GM19193 (cell line): ENCODE data around the gene DFFB.

Experiments
- POLR2A ChIP-seq: IDR thresholded peaks from 4 replicates; pipeline ENCODE4 v1.6.1; 2011; ENCODE audit not compliant: insufficient read depth, insufficient read length; ENCODE audit errors: extremely low read depth

The DFFB gene

DNA sequence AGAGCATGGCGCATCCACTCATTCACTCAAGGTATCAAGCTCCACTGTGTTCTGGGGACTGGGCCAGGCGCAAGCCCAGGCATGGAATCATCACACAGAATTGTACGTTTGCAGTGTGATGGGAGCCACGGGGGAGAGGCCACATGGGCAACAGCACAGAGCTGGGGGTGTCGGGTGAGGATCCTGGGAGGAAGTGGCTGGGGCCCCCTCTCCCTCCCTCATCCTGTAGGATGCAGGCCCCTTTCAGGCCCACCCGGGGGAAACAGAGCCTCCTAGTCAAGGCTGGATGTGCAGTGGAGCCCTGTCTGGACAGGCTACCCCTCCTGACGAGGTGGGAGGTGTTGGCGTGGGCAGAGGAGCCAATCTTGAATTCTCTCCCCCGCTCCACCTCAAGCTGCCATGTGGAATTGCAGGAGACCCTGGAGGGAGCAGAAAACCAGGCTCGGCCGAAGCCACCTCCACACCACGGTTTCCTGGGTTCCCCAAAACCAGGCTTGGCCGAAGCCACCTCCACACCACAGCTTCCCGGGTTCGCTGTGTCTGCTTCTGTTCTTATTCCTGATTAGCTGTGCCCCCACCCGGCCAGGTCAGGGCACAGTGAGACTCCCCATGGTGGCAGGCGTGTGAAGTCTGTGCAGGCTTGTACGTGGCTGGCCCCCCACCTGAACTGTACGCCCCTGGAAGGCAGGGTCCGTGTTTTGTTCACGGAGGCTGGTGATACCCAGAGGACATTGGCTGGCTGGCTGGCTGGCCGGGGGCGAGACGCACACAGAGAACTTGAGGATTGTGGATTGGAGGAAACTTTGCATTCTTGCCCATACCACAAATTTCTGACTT lies 46.9 kb downstream of the DFFB start:
- TF ChIP-seq POLR2A: no peak

DNA sequence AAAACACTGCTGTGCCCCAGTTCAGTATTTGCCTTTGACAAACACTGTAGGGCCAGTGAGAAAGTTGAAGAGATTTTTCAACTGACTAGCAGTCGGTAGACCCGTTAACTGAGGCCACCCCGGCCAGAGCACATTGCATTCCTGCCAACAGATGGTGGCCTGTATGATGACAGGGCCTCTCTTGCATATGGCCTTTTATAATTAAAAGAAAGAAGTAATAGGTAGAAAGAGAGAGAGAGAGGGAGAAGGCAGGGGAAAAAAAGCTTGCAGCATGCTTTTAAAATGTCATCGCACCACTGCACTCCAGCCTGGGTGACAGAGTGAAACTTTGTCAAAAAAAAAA lies 47.5 kb downstream of the DFFB start:
- no peak for TF ChIP-seq POLR2A

DNA sequence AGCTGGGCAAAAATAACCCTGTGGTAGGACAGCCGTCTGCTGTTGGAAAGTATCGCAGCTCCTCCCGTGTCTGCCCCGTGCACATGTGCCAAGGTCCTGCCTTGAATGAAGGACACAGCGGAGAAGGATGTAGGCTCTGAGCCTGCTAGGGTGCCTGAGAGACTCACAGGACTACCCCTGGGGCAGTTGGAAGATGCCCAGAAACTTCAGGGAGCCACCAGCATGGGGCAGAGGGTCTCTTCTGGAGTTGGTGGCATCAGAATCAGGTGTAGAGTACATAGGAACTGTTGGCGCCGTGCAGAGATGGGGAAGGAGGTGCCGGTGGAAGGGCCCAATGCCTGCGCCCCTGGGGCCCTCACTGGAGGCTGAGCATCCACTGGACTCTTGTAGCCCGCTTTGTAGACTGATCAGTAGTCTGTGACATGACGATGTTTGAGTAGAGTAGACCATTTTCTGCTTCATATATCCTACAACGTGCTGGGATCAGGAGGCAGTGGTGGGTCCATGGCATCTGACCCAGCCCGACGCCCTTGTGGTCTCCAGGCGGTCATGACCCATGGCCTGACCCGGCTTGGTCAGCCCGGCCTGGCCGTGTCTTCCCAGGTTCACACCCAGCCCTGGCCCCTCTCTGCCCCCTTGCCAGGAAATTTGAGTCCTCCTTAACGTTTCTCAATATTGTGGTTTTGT lies 48.1 kb downstream of the DFFB start:
- TF ChIP-seq POLR2A: no peak

DNA sequence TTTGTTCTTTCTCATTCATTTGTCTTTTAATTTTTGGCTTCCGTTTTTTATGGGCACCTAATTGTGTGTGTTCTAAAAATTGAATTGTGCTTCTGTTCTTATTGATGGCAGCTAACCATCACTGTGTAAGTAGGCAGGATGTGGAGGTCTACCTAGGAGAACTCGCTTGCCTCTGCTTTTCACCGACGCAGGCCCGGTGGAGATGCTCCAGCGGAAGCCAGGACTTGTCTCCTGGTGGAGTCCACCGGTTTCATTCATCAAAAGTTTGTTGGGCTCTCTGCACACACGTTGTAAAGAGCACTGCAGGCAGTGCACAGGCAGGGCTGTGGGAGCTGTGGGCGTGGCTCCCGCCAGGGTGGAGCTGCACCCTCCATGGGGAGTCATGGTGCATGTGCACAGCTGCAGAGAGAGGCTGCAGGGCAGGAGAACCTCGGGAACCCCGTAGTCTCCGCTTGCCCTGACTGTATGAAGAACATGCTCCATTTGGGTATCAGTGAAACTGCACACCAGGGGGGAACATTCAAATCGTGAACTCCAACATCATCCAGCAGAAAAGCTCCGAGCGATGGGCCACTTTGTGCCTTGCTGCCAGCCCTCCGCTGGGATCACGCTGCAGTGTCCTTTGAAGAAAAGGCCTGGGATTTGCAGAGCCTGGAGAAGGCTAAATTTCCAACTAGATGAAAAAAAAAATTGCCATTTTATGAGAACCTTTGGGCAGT lies 48.8 kb downstream of the DFFB start:
- no peak for TF ChIP-seq POLR2A

DNA sequence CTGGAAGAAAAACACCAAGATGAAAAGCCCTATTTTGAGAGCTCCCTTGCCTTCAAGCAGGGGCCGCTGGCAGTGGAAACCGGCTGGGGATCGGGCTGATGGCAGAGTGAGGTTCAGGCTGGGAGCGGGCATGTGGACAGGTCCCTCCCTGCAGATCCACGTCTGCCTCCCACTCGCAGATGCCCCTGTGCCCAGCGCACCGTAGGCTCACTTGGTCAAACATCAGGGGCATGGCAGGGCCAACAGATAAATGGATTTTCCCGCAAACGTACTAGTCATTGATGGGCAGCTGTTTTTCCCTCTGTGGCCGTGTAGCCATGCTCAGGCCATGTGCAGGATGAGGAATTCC lies 49.4 kb downstream of the DFFB start:
- no peak for TF ChIP-seq POLR2A

GRCh38 chr1:3907031-3907534 lies 49.8 kb downstream of the DFFB start:
- no peak for TF ChIP-seq POLR2A

DNA sequence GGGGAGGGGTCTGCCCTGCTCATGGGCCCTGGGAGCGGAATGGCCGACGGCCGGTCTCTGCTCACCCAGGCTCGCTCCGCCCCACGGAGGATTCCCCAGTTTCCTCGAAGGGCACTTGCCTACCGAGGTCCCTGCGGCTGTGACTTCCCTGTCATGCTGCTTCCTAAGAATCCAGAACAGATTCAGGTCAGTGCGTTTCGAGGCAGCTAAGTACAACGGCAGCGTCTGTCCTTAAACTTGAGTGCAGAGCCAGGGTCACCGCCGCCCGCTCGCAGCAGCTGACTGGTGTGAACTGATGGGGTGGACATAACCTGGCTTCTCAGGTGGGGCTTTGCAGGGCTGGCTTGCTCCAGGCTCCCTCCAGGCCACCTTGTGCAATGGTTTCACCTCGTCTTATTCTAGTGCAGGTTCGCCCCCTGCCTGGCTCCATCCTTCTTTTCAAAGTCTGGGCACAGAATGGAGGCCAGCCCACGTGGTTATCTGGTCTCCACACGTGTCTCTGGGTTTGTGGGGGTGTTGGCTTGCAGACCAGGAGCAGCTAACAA lies 50.4 kb downstream of the DFFB start:
- TF ChIP-seq POLR2A: no peak

- no peak for TF ChIP-seq POLR2A
These were observed 51.7 kb downstream of the DFFB start for GRCh38 chr1:3908886-3909517.

DNA sequence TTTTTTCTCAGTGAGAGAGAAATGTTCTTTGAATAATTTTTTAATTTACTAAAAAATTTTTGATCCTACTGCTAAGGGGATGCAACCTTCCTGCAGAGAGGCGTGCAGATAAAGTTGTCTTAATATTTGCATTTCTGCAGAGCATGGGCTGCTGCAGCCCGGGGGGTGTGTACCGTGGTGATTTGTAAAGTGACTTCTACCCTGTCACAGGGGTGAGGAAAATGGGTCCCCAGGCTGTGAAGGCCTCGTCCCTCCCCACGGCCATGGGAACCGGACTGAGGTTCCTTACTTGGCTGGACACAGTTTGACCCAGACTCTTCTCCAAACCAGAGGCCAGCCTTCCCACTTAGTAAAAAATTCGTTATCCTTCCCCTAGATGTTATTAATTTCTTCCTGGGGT lies 52.3 kb downstream of the DFFB start:
- TF ChIP-seq POLR2A: no peak

DNA sequence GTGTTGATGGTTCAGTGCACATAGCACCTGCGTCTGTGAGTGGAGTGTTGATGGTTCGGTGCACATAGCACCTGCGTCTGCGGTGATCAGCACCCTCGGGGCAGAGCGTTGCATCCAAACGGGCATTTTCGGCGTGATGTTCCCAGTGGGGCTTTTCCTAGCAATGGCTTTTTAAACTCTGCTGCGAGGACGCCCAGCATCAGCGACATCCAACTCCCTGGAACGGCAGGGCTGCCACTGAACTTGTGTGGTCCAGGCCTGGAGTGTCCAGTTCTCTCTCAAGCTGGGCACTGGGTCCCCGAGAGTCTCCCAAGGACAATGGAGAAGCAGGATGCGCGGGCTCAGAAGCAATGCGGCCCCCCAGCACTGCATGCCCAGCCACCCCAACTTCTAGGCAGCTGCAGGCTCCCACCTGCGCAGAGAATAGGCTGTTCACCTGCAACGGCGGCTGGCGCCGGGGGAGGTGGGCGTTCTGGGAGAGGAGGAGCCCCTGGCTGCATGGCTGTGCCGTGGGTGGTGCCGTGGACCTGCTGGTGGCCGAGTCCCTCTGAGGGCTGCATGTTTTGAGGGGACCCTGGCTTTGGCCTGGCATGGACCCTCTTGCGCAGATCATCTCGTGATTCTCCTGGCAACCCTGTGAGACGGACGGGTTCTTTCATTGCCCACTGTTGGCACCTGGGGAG lies 52.9 kb downstream of the DFFB start:
- TF ChIP-seq POLR2A: no peak

DNA sequence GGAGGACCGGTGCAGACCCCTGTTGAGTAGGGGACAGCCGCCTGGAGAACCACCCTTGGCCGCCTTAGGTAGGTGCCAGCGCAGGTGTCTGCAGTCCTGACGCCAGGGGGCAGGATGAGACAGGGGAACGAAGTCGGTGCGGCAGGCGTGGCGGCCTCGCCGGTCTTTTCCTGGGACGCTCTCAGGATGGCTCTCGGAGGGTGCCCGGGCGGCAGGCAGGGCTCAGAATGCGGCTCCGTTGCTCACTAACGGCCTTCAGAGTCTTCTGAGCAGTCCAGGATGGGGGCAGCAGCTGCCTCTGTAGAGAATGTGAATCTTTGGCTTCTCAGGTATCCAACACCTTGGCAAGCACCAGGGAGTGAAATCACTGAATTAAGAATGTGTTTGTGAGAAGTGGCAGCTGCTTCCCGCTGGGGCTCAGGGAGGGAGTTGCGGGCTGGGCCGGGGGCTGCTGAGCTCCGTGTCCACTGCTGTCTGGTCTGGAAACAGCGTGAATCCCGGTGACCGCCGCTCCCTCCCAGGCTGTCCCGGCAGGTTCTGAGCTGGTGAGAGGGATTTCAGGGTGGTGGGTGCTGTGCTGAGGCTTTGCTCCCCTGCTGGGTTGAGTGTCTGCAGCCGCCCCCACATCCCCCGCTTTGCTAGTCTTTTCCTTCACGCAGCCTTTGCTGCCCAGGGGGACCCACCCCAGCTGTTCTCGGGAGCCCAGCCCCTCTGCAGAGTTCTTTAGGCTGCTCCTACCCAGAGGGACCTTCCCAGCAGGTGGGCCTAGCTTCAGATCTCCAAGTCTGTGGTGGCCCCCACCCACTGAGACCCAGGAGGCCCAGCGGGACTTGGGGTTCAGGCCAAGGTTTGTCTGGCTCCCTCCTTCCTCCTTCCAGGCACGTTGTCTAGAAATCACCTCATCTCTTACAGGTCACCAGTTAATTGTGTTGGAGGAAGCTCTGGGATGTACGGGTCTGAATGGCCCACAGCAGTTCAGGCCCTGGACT lies 53.9 kb downstream of the DFFB start:
- no peak for TF ChIP-seq POLR2A

DNA sequence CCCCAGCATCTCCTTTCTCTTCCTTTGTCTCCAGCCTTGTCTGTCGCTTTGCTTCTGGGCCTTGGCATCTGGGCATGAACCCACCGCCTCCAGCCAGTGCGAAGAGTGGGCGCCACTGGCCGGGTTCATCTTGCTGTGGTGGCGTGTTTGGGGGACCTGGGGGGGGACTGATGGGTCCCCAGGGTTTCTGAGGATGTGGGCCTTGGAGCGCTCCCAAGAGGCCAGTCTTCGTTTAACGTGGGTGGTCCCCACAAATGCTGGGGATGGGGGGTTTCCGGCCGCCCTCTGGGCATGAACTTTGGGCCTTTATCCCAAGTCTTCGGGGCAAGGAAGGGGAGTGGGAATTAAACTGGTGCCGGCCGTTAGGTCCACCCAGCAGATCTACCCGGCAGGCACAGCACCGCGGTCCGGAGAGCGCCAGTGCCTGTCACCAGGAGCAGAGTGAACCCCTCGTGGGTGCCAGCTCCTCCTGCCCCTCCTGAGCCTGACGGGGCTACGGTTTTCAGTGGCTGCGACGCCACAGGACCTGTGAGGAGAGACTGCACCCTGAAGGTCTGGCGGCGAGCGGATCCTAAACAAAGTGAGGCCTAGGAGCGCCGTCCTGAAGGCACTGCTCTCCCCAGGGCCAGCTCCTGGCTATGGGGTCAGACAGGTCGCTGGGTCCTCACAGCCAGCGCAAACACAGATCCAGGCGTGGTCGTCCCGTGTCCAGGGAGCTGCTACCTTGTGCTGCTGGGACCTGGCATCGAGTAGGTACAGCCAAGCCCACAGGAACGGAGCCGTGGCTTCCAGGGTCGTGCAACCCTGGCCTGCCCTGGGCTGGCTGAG lies 54.9 kb downstream of the DFFB start:
- no peak for TF ChIP-seq POLR2A
